ENCODE measurements around the gene CAMTA1.
"Not testable (repeated sequence)": the region's sequence is repeated elsewhere in the genome, so short reads cannot be mapped to it uniquely, and the experiment has no call there.

The CAMTA1 gene

GRCh38 chr1:7684861-7685635 is 899.8 kb downstream of the CAMTA1 start:
- no peak for TF ChIP-seq CTCF (IDR thresholded peaks at IDR 0.05; ENCODE audit: insufficient read depth, low read depth, low read length, missing control alignments)
- no peak for DNase-seq (ENCODE audit: low read depth)

GRCh38 chr1:7686301-7686850 is 901.1 kb downstream of the CAMTA1 start:
- no peak overlapping the region for H3K4me3 ChIP-seq (ENCODE audit: low read length)
- DNase-seq (ENCODE audit: low read depth): no peak
- no peak for TF ChIP-seq CTCF (IDR thresholded peaks at IDR 0.05; ENCODE audit: insufficient read depth, low read depth, low read length, missing control alignments)

More at GRCh38 chr1:7684861-7685635, 899.8 kb downstream of the CAMTA1 start:
- H3K4me3 ChIP-seq (ENCODE audit: low read length): no peak overlapping the region

- no peak overlapping the region for H3K4me3 ChIP-seq (ENCODE audit: low read length)
- no peak for TF ChIP-seq CTCF (IDR thresholded peaks at IDR 0.05; ENCODE audit: insufficient read depth, low read depth, low read length, missing control alignments)
- no peak for DNase-seq (ENCODE audit: low read depth)
Observed at GRCh38 chr1:7687411-7687810, 902.2 kb downstream of the CAMTA1 start.

- DNase-seq (ENCODE audit: low read depth): no peak
- TF ChIP-seq CTCF (IDR thresholded peaks at IDR 0.05; ENCODE audit: insufficient read depth, low read depth, low read length, missing control alignments): no peak
- no peak overlapping the region for H3K4me3 ChIP-seq (ENCODE audit: low read length)
Observed at GRCh38 chr1:7688659-7689058, 903.4 kb downstream of the CAMTA1 start.

GRCh38 chr1:7689307-7689706 is 904.1 kb downstream of the CAMTA1 start:
- H3K4me3 ChIP-seq (ENCODE audit: low read length): not testable (repeated sequence)

GRCh38 chr1:7690076-7690475 is 904.8 kb downstream of the CAMTA1 start:
- TF ChIP-seq CTCF (IDR thresholded peaks at IDR 0.05; ENCODE audit: insufficient read depth, low read depth, low read length, missing control alignments): no peak
- DNase-seq (ENCODE audit: low read depth): no peak

More at GRCh38 chr1:7689307-7689706, 904.1 kb downstream of the CAMTA1 start:
- not testable (repeated sequence) for DNase-seq (ENCODE audit: low read depth)

GRCh38 chr1:7690496-7691182 is 905.4 kb downstream of the CAMTA1 start:
- TF ChIP-seq CTCF (IDR thresholded peaks at IDR 0.05; ENCODE audit: insufficient read depth, low read depth, low read length, missing control alignments): no peak
- no peak for DNase-seq (ENCODE audit: low read depth)
- no peak overlapping the region for H3K4me3 ChIP-seq (ENCODE audit: low read length)

More at GRCh38 chr1:7690076-7690475, 904.8 kb downstream of the CAMTA1 start:
- no peak overlapping the region for H3K4me3 ChIP-seq (ENCODE audit: low read length)

All from epithelial cell of esophagus (primary cell).